GM19324 (cell line): ENCODE data around the gene PASK.

Experiments
- ATAC-seq: cut with Tn5 transposase; IDR thresholded peaks from one replicate; pipeline ENCODE4 v1.9.1; 2021; ENCODE audit warnings: mild to moderate bottlenecking, moderate library complexity; ENCODE audit not compliant: unreplicated experiment, low FRiP score

PASK gene

GRCh38 chr2:241149925-241150659 lies 820 bp upstream of the PASK start, which contains the start of gene PPP1R7:
PPP1R7 (plus strand) TSS chr2:241150467; CDS start chr2:241150496, 29 bp downstream.
- peak; percentile 77 for ATAC-seq

DNA sequence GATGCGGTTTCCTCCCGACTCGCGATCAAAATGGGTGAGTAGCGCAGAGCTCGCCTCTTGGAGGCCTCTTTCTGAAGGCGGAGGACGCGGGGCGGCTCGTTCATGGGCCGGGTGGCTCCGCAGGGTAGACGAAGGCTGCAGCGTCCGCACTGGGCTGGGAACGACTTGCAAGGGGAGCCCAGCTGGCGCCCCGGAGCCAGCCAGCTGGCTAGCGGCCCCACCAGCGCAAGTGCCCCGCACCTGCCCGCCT lies 328 bp upstream of the PASK start:
- no peak for ATAC-seq

DNA sequence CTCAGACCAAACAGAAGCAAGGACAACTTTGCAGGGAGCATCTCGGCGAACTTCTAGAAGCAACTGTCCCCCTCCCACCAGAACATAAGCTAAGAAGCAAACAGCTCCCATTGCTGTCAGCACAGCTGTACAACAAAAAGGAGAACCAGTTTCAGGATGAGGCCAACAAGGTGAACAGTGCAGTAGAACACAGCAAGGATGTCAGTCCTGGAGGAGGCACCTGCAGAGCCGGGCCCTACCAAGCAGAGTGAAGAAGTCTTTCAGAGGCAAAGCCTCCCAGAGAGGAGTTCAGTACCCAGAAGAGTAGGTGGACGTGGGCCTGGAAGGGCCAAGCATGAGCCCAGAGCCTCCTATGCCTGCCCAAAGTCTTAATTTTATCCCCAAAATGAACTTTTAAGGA lies 1.0 kb downstream of the PASK start:
- no peak for ATAC-seq

DNA sequence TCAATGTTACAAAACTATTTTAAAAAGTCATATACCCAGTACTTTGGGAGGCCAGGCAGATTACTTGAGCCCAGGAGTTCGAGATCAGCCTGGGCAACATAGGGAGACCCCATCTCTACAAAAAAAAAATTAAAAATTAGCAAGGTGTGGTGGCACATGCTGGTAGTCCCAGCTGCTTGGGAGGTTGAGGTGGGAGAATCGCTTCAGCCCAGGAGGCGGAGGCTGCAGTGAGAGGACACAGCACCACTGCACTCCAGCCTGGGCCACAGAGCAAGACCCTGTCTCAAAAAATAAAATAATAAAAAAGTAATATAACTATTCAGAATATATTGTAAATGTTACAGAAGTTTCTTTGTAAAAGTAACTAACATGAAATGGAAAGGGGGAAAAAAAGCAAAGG lies 1.9 kb downstream of the PASK start:
- ATAC-seq: no peak

DNA sequence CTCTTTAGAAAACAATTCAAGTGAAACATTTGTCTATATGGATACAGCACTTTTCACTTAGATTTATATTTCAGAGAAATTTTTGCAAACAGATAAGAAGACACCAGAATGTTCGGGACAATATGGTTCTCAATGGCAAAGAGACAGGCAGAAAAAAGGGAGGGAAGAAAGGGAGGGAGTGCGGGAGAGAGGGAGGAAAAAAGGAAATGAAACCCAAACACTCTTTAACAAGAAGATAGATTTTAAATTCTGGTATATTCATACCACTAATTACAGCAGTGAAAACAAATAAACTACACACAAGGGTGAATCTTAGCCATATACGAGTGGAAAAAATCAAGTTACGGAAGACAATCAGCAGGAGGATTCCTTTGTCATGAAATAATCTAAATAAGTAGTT lies 3.0 kb downstream of the PASK start:
- no peak for ATAC-seq

DNA sequence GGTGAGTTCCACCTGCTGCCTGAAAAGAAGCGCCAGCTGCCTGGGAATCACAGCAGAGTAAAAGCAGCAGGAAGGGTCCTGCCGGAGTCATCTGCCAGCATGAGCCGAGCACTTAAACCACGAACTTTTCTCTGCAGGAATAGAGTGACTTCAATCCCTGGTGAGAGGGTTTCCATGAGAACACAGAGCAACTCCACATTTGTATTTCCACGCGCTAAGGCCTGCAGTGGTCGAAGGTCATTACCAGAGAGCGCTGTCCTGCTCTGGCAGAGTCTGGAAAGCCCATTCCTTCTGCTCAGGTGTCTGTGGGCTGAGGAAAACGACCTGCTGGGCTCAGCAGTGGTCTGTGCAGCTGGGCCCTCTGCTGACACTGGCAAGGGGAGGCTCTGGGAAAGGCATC lies 6.7 kb downstream of the PASK start:
- no peak for ATAC-seq

GRCh38 chr2:241142063-241142462 lies 7.2 kb downstream of the PASK start:
- no peak for ATAC-seq

DNA sequence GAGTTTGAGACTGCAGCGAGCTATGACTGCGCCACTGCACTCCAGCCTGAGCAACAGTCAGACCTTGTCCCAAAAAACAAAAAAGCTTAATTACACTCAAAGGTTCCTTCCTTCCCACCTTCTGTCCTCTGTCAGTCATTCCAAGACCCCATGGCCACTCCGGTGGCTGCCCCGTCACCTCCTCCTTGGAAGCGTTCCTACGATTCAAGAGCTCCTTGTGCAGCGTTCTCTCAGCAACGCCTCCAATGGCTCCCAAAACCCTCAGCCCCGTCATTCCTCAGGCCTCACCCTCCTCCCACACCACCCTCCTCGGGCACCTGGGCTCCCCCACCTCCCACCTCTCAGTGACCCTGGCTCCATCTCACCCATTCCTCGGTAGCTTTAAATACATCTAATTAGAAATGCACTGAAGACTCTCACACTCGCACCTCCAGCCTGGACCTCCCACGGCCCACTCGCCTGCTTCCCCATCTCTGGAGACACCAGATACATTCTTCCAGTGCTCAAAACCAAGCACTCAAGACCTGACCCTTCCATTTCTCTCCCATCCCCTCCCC lies 8.0 kb downstream of the PASK start:
- no peak for ATAC-seq

DNA sequence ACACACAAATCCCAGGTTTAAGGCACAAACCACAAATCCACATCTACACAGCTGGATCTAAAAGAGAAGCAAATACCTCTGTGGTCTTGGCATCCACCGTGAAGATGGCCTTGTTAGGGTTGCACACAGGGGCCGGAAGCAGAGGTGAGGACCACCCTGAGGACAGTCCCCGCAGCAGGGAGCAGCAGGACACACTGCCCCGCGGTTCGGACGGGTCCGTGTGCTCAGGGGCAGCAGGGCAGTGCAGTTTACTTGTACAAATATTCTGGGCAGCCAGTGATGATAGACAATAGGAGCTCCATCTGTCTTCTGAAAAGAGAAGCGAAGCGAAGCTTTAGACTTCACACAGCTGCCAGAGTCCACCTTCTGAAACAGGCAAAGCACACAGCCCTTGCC lies 8.8 kb downstream of the PASK start:
- ATAC-seq: no peak

- ATAC-seq: no peak
These were observed 9.5 kb downstream of the PASK start for GRCh38 chr2:241139531-241140444.

DNA sequence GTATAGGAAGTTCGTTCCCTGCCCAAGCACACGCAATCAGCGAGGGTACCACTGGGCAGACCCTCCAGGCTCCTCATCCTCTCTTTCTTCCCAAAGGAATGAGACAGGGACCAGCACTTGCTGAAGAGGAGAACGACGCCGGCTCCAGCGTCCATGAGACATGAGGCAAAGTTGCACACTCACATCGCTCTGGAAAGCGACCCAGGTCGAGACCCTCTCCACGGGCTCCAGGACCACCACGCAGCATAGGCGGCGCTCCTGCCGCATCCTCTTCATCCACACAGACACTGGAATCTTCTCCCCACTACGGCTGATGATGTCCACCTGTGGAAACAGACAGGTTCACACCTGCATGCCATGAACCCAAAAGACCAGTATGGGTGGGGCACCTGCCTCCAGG lies 10.8 kb downstream of the PASK start:
- no peak for ATAC-seq

GRCh38 chr2:241137276-241138190 lies 11.7 kb downstream of the PASK start:
- no peak for ATAC-seq

- no peak for ATAC-seq
These were observed 12.5 kb downstream of the PASK start for GRCh38 chr2:241136661-241137260.

GRCh38 chr2:241136191-241136590 lies 13.1 kb downstream of the PASK start:
- no peak for ATAC-seq

- no peak for ATAC-seq
These were observed 13.5 kb downstream of the PASK start for GRCh38 chr2:241135737-241136136.

GRCh38 chr2:241134711-241135110 lies 14.6 kb downstream of the PASK start:
- no peak for ATAC-seq

- ATAC-seq: no peak
These were observed 15.8 kb downstream of the PASK start for GRCh38 chr2:241133436-241133820.

GRCh38 chr2:241132538-241133435 lies 16.5 kb downstream of the PASK start:
- ATAC-seq: no peak

GRCh38 chr2:241131531-241131930 lies 17.7 kb downstream of the PASK start:
- ATAC-seq: no peak
